Measurements from ENCODE around the gene INO80B. TPM values are rescaled to one million over a fixed set of nuclear protein-coding genes. Genes with fewer than 3 reads are reported as not detected.

Gene INO80B
- total and polyA plus RNA-seq, 2 of the 8 experiments (the other 6 are each of a cell fraction or from before 2014, with no cell fraction given): 3.9 to 18.5 TPM

DNA sequence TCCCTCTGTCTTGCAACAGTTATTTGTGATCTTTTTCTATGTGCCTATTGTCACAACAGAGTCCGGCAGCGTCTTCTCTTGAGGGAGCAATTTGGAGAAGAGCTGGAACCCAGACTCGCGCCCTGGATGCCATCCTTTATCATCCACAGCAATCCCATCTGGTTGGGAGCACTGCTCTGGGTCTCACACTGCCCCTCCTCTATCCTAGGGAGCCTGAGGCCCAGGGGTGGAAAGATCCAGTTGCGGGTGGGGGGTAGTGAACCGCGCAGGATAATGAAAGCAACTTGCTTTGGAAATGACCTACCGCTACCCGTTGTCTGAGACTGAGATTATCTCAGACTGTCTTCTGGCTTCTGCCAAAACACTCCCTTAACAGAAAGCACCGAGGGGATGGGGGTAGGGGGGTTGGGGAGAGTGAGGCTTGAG is 4.1 kb downstream of the INO80B start:
- Histone ChIP-seq H2BK12ac (ENCODE audit: low read depth, low read length) (peak overlapping the region; percentile 82; the same call in 1 of the 2 replicates), H3K27me3 (replicated peaks in 1 of 4; ENCODE audit: control insufficient read depth in 3 of 4, extremely low read depth in 1 of 4, insufficient read depth in 3 of 4, low read length in 3 of 4) (no peaks in the 10 kb centered on the region), H2BK15ac (ENCODE audit: low read length) (0 out of 2 replicates have a peak overlapping the region, but pooled peaks have one; percentile 5), H2BK20ac (ENCODE audit: low read length) (no peak overlapping the region), H4K91ac (replicated peaks; ENCODE audit: insufficient read length, low read length) (peak overlapping the region; percentile 93), H3K27ac (ENCODE audit: low read depth, low read length) (peak overlapping the region; percentile 73; the same call in 1 of the 2 replicates), H4K20me1 (replicated peaks in 1 of 2; ENCODE audit: control insufficient read depth in 1 of 2, insufficient read depth in 2 of 2, low read length in 2 of 2) (no peaks in the 10 kb centered on the region), H3K23ac (ENCODE audit: insufficient read length) (no peak overlapping the region), H3K9me3 (ENCODE audit: insufficient read depth in 2 of 2, low read depth in 1 of 2, low read length in 1 of 2) (no peaks in the 10 kb centered on the region), H3K36me3 (ENCODE audit: control insufficient read depth in 2 of 4, insufficient read depth in 4 of 4, low read length in 3 of 4) (peaks cover 0 to 12% (median 2%) of the 10 kb centered on the region in 4 experiments; a peak in 4 of 8 replicates), H3K14ac (ENCODE audit: insufficient read length) (no peak overlapping the region), H2AFZ (ENCODE audit: low read length) (no peak overlapping the region), H3K23me2 (ENCODE audit: low read depth, low read length) (peaks cover 16% of the 10 kb centered on the region; the same call in 1 of the 2 replicates), H3K79me2 (ENCODE audit: control insufficient read depth in 1 of 2, insufficient read depth in 2 of 2, low read length in 2 of 2) (peaks cover 0 to 9% of the 10 kb centered on the region in 2 experiments; a peak in 1 of 4 replicates), H2BK5ac (ENCODE audit: low read depth, low read length) (no peak overlapping the region), H4K5ac (ENCODE audit: insufficient read length, low read depth, low read length) (no peak overlapping the region), H3K18ac (ENCODE audit: extremely low read depth, low read length) (no peak overlapping the region), H3K56ac (replicated peaks; ENCODE audit: insufficient read length, low read depth, low read length) (no peak overlapping the region), H2BK120ac (replicated peaks; ENCODE audit: low read depth, low read length) (no peak overlapping the region), H3K4me2 (ENCODE audit: insufficient read depth in 1 of 2, low read depth in 2 of 2, low read length in 2 of 2) (peak overlapping the region; percentile 86 to 91), H3K4me3 (ENCODE audit: extremely low read depth in 1 of 4, insufficient read depth in 2 of 4, low read depth in 3 of 4, low read length in 4 of 4) (peak overlapping the region; percentile 79 to 99 (median 98)), H2AK5ac (ENCODE audit: low read depth, low read length) (0 out of 2 replicates have a peak overlapping the region, but pooled peaks have one; percentile 1), H3K4me1 (replicated peaks in 1 of 4; ENCODE audit: control insufficient read depth in 3 of 4, insufficient read depth in 4 of 4, low read length in 3 of 4) (peaks cover 0 to 10% (median 2%) of the 10 kb centered on the region in 4 experiments; a peak in 5 of 7 replicates), H3K79me1 (ENCODE audit: low read depth, low read length) (no peaks in the 10 kb centered on the region; the same call in 1 of the 2 replicates), H4K8ac (ENCODE audit: extremely low read depth, insufficient read depth, low read length) (no peak overlapping the region), H3K4ac (replicated peaks; ENCODE audit: insufficient read length, low read depth, low read length) (no peak overlapping the region), H3K9ac (replicated peaks in 1 of 4; ENCODE audit: extremely low read depth in 1 of 4, low read depth in 3 of 4, low read length in 3 of 4) (peak overlapping the region; percentile 81 to 98 (median 92))
- ChIA-PET POLR2A (ENCODE audit: partially characterized antibody) (interaction anchor here (0.6 to 10.5 kb wide), 18 partner anchors 8 to 376 kb away, joined by 3 to 89 read pairs (median 4); partner anchors contain the start of genes C2orf81, CCDC142, MRPL53 and PCGF1), CTCF (ENCODE audit: partially characterized antibody) (interaction anchor here (1.3 to 10.5 kb wide), 6 partner anchors 15 to 129 kb away, joined by 4 to 86 read pairs (median 18); partner anchors contain the start of genes CCDC142, MRPL53 and TTC31)
- no peak for DNase-seq (ENCODE audit: low read depth in 1 of 2, low spot score in 2 of 2)
- 21% methylated on average over 10 of the region's 10 CpGs; no CpG with 5 or more reads in 1 of the 2 experiments for WGBS, 2 experiments (ENCODE audit: extremely low coverage in 1 of 2, insufficient coverage in 1 of 2, insufficient read length in 1 of 2, insufficient replicate concordance in 2 of 2, low coverage in 1 of 2, low lambda C conversion rate in 2 of 2, missing lambda C conversion rate in 1 of 2)
- FAIRE-seq: no peak
- no peak for TF ChIP-seq RNF2 (IDR thresholded peaks at IDR 0.05; ENCODE audit: borderline replicate concordance, low read depth, low read length, missing control alignments, poor library complexity, severe bottlenecking)
- TF ChIP-seq TEAD4 (IDR thresholded peaks at IDR 0.05; ENCODE audit: low read depth, low read length): no peak
- no peak for TF ChIP-seq BACH1 (IDR thresholded peaks at IDR 0.05; ENCODE audit: low read length)
- no peak for TF ChIP-seq POLR2AphosphoS5 (IDR thresholded peaks at IDR 0.05; ENCODE audit: low read depth, low read length)
- TF ChIP-seq JUND (IDR thresholded peaks at IDR 0.05; ENCODE audit: low read length): no peak
- TF ChIP-seq HDAC6 (IDR thresholded peaks at IDR 0.05; ENCODE audit: low read depth, low read length): no peak
- no peak for TF ChIP-seq EGR1 (IDR thresholded peaks at IDR 0.05; ENCODE audit: borderline replicate concordance, low read depth, low read length)
- no peak for TF ChIP-seq RBBP5 (IDR thresholded peaks at IDR 0.05; ENCODE audit: borderline replicate concordance, low read depth, low read length)
- TF ChIP-seq HDAC2 (IDR thresholded peaks at IDR 0.05; ENCODE audit: borderline replicate concordance in 1 of 2, low read depth in 2 of 2, low read length in 2 of 2): no peak
- TF ChIP-seq TAF7 (optimal IDR thresholded peaks at IDR 0.05; ENCODE audit: borderline replicate concordance, low read depth, low read length): no peak
- TF ChIP-seq PHF8 (conservative IDR thresholded peaks at IDR 0.05; ENCODE audit: low read depth, low read length): no peak
- TF ChIP-seq EZH2 (IDR thresholded peaks at IDR 0.05; ENCODE audit: low read depth, low read length, severe bottlenecking): no peak
